Measurements from ENCODE around the gene SUB1.

The SUB1 gene

DNA sequence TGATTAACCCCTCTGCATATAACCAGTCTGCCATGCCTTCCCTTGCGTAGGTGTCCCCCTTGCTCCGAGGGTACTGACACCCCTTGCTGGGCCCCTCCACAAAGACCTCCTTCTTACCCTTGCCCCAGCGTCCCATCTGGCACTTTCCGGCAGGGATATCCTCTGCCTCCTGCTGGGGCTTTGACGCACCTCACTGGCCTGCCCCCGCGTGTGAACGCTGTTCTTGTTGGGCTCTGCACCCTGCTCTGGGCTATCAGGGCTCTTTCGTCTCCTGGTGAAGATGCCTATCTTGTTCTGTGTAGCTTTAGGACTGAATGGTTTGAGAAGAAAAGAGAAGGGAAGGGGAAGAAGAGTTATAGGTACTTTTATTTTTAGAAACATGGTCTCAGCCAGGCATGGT lies 53.0 kb downstream of the SUB1 start:
- no peak for DNase-seq (ENCODE audit: extremely low read depth in 1 of 2, low read depth in 1 of 2)

DNA sequence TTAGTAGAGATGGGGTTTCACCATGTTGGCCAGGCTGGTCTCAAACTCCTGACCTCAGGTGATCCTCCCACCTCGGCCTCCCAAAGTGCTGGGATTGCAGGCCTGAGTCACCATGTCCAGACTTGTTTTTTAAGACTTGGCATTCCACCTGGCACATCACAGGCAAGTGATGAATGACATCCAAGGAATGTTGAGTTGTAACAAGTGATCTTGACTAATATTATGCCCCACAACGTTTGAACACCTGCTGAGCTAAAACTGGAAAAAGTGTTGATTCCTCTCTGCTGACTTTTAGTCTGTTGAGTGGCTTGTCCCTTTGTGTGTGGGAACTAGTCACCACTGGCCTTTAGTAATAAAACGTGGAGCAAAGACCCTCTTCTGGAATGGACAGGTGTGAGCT lies 54.6 kb downstream of the SUB1 start:
- no peak for DNase-seq (ENCODE audit: extremely low read depth in 1 of 2, low read depth in 1 of 2)

DNA sequence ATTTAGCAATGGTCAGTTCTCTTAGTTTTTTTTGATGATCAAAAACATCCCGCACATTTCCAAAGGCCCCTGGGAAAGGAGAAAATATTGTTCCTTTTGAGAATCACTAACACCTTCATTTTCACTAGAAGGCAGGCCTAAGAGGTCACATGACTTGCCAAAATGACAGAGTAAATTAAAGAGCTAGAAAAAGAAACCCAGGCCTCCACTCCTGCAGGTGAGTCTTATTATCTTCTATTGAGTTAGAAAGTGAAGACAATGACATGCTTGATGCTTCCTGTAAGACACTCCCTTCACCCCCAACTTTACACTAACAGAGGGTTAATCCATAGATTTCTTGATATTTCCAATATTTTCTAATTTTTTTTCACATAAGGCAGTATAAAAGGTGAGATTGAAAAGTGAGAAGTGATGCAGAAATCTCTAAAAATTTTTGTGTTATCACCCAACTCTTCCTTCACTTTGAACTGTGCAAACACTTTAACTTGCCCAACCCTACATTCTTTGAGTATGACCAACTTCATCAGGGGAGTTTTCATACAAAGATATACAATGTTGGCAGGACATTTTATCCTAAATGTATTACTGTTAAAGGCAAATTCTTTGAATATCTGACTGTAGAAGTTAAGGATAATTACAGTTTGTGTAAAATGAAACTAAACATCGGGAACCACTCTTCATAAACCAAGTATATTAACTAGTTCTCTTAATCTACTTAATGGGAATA lies 57.1 kb downstream of the SUB1 start:
- no peak for DNase-seq (ENCODE audit: extremely low read depth in 1 of 2, low read depth in 1 of 2)

DNA sequence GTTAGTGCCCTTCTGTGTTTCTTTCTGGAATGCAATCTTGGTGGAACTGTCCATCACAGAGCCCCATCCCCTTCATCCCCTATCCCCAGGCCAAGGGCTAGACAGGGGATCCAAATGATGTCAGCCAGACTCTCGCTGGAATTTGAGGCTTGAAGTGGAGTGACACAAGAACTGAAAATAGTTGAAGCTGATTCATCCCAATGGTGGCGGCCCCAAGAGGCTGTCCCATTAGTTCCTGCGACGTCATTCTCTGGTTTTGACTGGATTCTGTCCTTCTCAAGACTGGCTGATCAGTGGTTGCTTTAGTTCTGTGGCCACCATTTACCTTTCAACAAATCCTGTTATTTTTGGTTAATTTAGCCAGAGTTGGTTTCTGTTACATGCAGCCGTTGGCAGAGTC lies 59.9 kb downstream of the SUB1 start:
- DNase-seq (ENCODE audit: extremely low read depth in 1 of 2, low read depth in 1 of 2), result no peak

DNA sequence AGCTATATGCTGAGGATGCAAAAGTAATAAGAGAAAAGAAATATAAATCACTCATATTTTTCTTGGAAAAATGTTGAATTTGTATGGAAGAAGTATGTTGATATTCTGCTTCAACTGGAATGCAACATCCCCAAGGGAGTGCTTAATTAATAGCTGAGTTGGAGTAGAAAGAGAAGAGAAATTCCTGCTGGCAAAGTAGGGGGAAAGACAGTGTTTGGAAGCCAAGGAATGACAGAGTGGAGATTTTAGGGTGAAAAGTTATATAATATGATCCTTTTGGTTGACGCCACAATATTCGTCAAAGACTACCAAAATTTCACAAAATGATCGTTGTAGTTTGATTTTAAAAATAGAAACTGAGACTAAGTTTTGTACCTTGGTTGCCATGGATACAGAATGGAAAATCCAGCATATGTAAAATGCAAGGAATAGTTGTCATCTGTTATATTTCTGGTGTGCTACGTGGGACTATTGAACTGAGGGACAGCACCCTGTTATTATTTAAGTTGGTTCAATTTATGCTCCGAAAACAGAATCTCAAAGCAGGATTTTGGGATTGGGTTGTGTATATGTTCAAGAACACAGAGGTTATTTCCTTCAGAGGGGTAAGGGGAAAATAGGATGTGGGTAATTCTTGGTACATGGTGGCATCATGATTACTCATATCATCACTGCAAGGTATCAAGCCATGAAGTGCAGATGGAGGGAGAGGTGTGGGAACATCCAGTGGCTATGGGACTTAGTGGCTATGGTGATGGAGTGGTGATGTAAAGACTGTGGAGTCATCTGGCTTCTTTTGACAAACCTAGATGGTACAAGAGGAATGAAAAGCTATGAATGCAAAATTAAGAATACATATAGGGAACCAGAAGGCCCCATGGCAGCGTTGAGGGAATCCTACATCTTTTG lies 61.0 kb downstream of the SUB1 start:
- DNase-seq (ENCODE audit: extremely low read depth in 1 of 2, low read depth in 1 of 2), result no peak

GRCh38 chr5:32651088-32651487 lies 65.7 kb downstream of the SUB1 start:
- no peak for DNase-seq (ENCODE audit: extremely low read depth in 1 of 2, low read depth in 1 of 2)

- DNase-seq (ENCODE audit: extremely low read depth in 1 of 2, low read depth in 1 of 2), result no peak
These were observed 66.3 kb downstream of the SUB1 start for GRCh38 chr5:32651638-32652037.
